GM18867 (cell line): ENCODE measurements around the gene KIF26B.

Source experiments
- ATAC-seq: cut with Tn5 transposase; IDR thresholded peaks from one replicate; pipeline ENCODE4 v1.9.1; 2021; ENCODE audit warnings: mild to moderate bottlenecking, moderate library complexity; ENCODE audit not compliant: unreplicated experiment

The KIF26B gene

DNA sequence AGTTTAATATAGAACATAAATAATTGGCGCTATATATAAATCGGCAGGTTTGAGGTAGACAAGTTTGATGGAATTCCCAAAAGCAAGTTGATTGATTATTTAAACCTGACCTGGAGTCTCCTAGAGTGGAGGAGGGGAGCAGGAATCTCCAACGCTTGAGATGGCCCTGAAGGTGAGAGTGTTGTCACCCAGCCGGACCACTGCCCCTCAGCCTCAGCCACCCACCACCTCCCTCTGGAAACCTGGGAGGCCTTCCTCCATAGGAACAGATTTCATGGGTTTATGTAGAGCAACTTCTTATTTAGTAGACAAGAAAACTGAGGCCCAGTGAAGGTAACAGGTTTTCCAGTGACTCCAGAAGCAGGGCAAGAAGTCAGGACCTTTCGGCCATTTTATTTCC is 389.5 kb downstream of the KIF26B start:
- ATAC-seq: no peak

GRCh38 chr1:245546875-245547274 is 392.1 kb downstream of the KIF26B start:
- no peak for ATAC-seq

- no peak for ATAC-seq
These were observed 395.4 kb downstream of the KIF26B start for GRCh38 chr1:245549996-245550719.

DNA sequence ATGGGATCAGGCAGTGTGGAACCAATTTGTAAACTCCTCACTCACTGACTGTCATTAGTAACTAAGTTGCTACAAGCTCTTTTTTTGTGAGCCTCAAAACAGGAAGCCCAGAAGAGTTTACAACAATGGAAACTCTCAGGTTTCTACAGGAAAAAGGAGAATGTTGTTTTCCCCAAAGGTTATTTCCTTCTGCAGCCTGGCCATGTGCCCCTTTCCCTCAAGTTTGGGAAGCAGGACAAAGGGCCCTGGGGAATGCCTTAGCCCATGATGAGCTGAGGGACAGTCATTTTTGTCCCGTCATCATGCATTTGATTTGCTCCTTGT is 395.9 kb downstream of the KIF26B start:
- ATAC-seq: no peak

GRCh38 chr1:245551536-245551935 is 396.8 kb downstream of the KIF26B start:
- ATAC-seq: no peak

- no peak for ATAC-seq
These were observed 397.5 kb downstream of the KIF26B start for GRCh38 chr1:245552331-245552730.

- ATAC-seq: no peak
These were observed 401.3 kb downstream of the KIF26B start for GRCh38 chr1:245556057-245556456.

- ATAC-seq: no peak
These were observed 403.3 kb downstream of the KIF26B start for GRCh38 chr1:245558069-245558468.

- ATAC-seq: no peak
These were observed 405.6 kb downstream of the KIF26B start for GRCh38 chr1:245560316-245560859.

DNA sequence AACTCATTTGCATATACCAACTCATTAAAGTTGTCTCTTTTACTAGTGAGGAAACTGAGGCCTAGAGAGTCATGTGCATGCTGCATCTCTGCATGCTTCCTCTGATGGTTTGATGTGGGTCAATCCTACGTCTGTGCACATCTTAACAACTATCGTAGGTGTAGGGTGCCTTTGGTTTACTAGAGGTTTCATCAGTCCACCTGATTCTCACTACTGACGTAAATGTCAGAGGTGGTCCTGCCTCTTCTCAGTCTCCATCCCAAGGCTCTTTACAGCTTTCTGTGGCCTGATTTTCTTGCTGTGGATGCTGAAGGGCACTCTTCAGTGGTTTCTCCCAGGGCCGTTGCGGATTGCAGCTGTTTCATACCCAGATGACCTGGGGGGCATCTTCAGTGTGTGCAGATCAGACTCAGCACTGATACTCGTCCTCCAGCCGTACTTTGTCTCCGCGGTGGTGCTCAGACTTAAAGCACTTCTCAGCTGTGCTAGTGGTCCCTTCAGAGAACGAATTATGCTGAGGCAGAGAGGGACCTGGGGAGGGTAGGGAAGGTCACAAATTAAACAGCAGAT is 407.0 kb downstream of the KIF26B start:
- ATAC-seq: no peak

DNA sequence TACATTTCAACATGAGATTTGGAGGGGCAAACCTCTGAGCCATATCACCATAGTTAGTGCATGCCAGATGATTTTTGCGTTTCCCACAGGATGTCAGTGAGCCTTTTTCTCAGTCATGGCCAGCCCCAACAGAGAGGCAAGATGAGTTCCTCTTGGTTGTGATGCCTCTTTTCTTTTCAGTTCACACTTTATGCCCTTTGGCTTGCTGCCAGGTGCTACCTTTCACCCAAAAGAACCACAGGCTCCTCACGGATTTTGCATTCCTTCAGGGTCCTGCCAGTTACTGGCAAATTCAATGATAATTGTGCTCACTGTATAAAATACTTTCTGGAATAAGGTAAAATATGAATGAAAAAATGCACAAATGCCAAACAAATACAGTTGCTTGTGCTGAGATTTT is 411.3 kb downstream of the KIF26B start:
- ATAC-seq: no peak

GRCh38 chr1:245566952-245567351 is 412.2 kb downstream of the KIF26B start:
- no peak for ATAC-seq

- ATAC-seq: no peak
These were observed 417.1 kb downstream of the KIF26B start for GRCh38 chr1:245571815-245572294.

GRCh38 chr1:245572709-245573108 is 417.9 kb downstream of the KIF26B start:
- ATAC-seq: no peak

DNA sequence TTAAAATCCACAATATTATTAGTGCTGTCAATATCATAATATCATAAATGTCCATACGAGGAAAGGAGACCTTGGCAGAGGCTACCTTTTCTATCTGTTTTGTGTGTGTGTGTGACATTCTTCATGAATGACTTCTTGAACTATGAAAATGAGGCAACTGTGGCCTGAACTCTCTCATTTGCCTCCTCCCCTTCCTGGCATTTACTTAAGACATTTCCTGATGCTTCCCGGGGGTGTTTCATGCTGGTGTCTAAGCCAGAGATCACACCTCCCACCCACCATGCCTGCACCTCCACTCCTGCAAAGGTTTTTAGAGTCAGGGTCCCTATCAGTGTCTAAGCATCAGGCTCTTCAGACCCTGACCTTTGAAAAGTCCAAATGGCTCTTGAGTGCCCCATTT is 420.9 kb downstream of the KIF26B start:
- ATAC-seq: no peak

DNA sequence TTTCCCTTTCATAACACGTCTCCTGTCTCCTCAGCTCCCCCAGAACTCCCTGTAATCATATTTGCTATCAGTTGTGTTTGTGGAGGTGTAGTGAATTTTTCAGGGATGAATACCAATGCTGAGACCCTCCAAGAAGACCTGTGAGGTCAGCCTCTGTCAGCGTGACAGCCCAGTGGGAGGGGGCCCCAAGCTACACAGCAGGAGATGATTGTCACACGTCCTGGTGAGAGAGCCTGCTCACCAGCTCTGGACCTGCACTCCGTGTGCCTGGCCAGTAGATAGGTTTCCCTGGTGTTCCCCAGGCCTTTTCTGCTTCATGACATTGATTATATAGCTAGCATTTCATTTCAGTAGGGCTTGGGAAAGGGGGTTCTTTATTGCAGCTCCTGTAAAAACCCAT is 421.5 kb downstream of the KIF26B start:
- ATAC-seq: no peak

GRCh38 chr1:245577191-245578157 is 422.7 kb downstream of the KIF26B start:
- ATAC-seq: no peak

DNA sequence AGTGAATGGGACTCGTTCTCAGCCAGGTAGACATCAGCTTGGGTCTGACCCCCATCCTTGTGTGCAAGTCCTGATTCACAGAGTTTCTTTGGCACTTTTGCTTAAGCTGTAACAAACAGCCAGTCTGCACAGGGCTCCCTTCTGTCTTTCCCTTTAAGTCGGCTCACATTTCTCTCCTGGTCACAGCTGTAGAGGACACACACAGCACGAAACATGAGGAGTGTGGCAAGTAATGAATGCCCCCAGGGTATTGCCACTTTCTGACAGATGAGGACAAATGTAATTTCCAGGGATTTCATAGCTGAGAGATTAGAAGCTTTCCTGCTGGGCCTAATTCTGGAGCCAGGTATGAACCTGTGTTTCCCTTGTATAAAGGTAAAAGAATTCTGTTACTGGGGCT is 423.5 kb downstream of the KIF26B start:
- no peak for ATAC-seq

GRCh38 chr1:245578771-245579170 is 424.0 kb downstream of the KIF26B start:
- ATAC-seq: no peak

DNA sequence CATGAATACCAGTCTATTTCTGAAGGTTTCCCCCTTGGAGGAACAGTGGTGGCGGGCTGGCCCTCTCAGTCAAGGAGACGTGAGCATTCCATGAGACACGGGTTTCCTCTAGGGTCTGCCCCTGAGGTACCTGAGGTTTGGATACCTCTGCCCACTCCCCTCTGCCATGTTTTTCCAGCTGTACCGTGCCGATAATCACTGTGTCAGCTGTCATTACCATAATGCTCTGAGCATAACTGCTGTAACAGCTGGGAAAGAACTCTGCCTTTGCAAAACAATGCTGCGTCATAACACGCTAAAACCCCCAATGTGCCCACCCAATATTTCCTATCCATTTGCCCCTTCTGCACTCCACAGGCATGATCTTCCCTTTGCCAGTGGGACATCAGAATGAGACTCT is 425.1 kb downstream of the KIF26B start:
- no peak for ATAC-seq

- no peak for ATAC-seq
These were observed 425.9 kb downstream of the KIF26B start for GRCh38 chr1:245580651-245581050.
